HCT116 (cell line): ENCODE results near the gene TLCD3A.

Experiments
- CBX3 ChIP-seq: IDR thresholded peaks from 2 replicates; pipeline ENCODE4 v1.6.1; 2012; ENCODE audit warnings: low read depth
- EZH2 ChIP-seq: fragments of 200-600 bp; sonication (generic); IDR thresholded peaks from 2 replicates; pipeline ENCODE4 v1.6.1; 2017; ENCODE audit warnings: antibody characterized with exemption, mixed run types
- POLR2A ChIP-seq: IDR thresholded peaks from 2 replicates; pipeline ENCODE4 v1.7.0; 2011; ENCODE audit warnings: borderline replicate concordance; ENCODE audit not compliant: insufficient read depth, insufficient read length; ENCODE audit errors: extremely low read depth
- POLR2AphosphoS5 ChIP-seq: IDR thresholded peaks from 2 replicates; pipeline ENCODE4 v1.6.1; 2011; ENCODE audit warnings: mild to moderate bottlenecking, low read depth, low read length, moderate library complexity
- RAD21 ChIP-seq: IDR thresholded peaks from 2 replicates; pipeline ENCODE4 v1.6.1; 2012; ENCODE audit warnings: low read depth, mild to moderate bottlenecking
- ZBTB33 ChIP-seq: IDR thresholded peaks from 2 replicates; pipeline ENCODE4 v1.6.1; 2011; ENCODE audit warnings: mild to moderate bottlenecking, low read length, moderate library complexity; ENCODE audit not compliant: insufficient replicate concordance; ENCODE audit errors: extremely low read depth
- ZNF274 ChIP-seq: fragments of 200-500 bp; sonication (Bioruptor generic); IDR thresholded peaks from 2 replicates; pipeline ENCODE4 v1.6.1; 2014; ENCODE audit warnings: mild to moderate bottlenecking, low read depth, low read length, inconsistent platforms
- TF ChIP-seq, protein P1 (sequence below), 3 experiments: fragments of 200-600 bp in 1 of 3; sonication (generic) in 1 of 3; IDR thresholded peaks in 2 of 3; conservative IDR thresholded peaks in 1 of 3; 2 replicates each; pipeline ENCODE4 v1.5.1; 2012 to 2017; ENCODE audit warnings: low read depth in 2 of 3, low read length in 2 of 3, antibody characterized with exemption in 1 of 3, borderline replicate concordance in 1 of 3, control low read depth in 1 of 3, mild to moderate bottlenecking in 1 of 3, mixed read lengths in 1 of 3, mixed run types in 1 of 3, moderate library complexity in 1 of 3; ENCODE audit not compliant: insufficient read depth in 1 of 3
- TF ChIP-seq, protein P2 (sequence below): IDR thresholded peaks from 2 replicates; pipeline ENCODE4 v1.6.1; 2012
- TF ChIP-seq, protein P3 (sequence below): IDR thresholded peaks from 2 replicates; pipeline ENCODE4 v1.6.1; 2012

- TF ChIP-seq, protein P1, sequence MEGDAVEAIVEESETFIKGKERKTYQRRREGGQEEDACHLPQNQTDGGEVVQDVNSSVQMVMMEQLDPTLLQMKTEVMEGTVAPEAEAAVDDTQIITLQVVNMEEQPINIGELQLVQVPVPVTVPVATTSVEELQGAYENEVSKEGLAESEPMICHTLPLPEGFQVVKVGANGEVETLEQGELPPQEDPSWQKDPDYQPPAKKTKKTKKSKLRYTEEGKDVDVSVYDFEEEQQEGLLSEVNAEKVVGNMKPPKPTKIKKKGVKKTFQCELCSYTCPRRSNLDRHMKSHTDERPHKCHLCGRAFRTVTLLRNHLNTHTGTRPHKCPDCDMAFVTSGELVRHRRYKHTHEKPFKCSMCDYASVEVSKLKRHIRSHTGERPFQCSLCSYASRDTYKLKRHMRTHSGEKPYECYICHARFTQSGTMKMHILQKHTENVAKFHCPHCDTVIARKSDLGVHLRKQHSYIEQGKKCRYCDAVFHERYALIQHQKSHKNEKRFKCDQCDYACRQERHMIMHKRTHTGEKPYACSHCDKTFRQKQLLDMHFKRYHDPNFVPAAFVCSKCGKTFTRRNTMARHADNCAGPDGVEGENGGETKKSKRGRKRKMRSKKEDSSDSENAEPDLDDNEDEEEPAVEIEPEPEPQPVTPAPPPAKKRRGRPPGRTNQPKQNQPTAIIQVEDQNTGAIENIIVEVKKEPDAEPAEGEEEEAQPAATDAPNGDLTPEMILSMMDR (IDR thresholded peaks at IDR 0.05 in 2 of 3, conservative IDR thresholded peaks at IDR 0.05 in 1 of 3; ENCODE audit: borderline replicate concordance in 1 of 3, insufficient read depth in 1 of 3, low read depth in 2 of 3, low read length in 2 of 3) = no peak
- TF ChIP-seq RAD21 = no peak
- no peak for TF ChIP-seq POLR2A
- TF ChIP-seq ZNF274 = no peak
- TF ChIP-seq, protein P2, sequence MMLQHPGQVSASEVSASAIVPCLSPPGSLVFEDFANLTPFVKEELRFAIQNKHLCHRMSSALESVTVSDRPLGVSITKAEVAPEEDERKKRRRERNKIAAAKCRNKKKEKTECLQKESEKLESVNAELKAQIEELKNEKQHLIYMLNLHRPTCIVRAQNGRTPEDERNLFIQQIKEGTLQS = no peak
- TF ChIP-seq, protein P3, sequence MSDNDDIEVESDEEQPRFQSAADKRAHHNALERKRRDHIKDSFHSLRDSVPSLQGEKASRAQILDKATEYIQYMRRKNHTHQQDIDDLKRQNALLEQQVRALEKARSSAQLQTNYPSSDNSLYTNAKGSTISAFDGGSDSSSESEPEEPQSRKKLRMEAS = no peak
- TF ChIP-seq POLR2AphosphoS5 = no peak
- TF ChIP-seq ZBTB33 = no peak
- TF ChIP-seq CBX3 = no peak
- TF ChIP-seq EZH2 = no peak
These were observed 40.3 kb upstream of the TLCD3A start for GRCh38 chr17:692116-692515.
